GM23248 (cell line): ENCODE results near the gene ENG.

ENCODE experiments used
- EZH2 ChIP-seq: fragments of 200-600 bp; sonication (generic); IDR thresholded peaks from 2 replicates; pipeline ENCODE4 v1.6.1; 2018; ENCODE audit warnings: antibody characterized with exemption, mild to moderate bottlenecking; ENCODE audit not compliant: insufficient read depth, poor library complexity, severe bottlenecking
- EZH2phosphoT487 ChIP-seq: fragments of 200-600 bp; sonication (generic); IDR thresholded peaks from 2 replicates; pipeline ENCODE4 v1.6.1; 2018; ENCODE audit warnings: antibody characterized with exemption, moderate library complexity, mild to moderate bottlenecking, low read depth; ENCODE audit not compliant: insufficient read depth

GRCh38 chr9:127793093-127793708 lies 61.3 kb downstream of the ENG start:
- TF ChIP-seq EZH2 (no peak), EZH2phosphoT487 (no peak)
